Left lung (tissue), 10 donors: Measurements from ENCODE around the gene TTYH2. TPM values are rescaled to one million over a fixed set of nuclear protein-coding genes. Genes with fewer than 3 reads are reported as not detected.

ENCODE experiments used
- ATAC-seq: fragments of 200-7000 bp; cut with Tn5 transposase; one replicate; pipeline ENCODE4 v1.9.1; 2020; ENCODE audit warnings: moderate library complexity
- DNase-seq, 4 donors: peaks; one replicate each; pipeline ENCODE4 v3.0.0-alpha.2; 2013 to 2020
- H3K27ac ChIP-seq, 2 donors: fragments of 200-600 bp; sonication (generic) in 1 of 2; one replicate each; pipeline versions ENCODE4 v1.5.0 to v1.8.0; 2020 to 2021
- H3K27me3 ChIP-seq, 2 donors: fragments of 200-600 bp; sonication (generic) in 1 of 2; one replicate each; pipeline versions ENCODE4 v1.5.0 to v1.8.0; 2020 to 2021
- H3K36me3 ChIP-seq, 2 donors: fragments of 200-600 bp; sonication (generic) in 1 of 2; one replicate each; pipeline versions ENCODE4 v1.5.0 to v1.8.0; 2020 to 2021
- H3K4me1 ChIP-seq, 2 donors: fragments of 200-600 bp; one replicate each; pipeline ENCODE4 v1.8.0; 2021
- H3K4me3 ChIP-seq, 2 donors: fragments of 200-600 bp; sonication (generic) in 1 of 2; one replicate each; pipeline versions ENCODE4 v1.5.0 to v1.8.0; 2020 to 2021; ENCODE audit warnings: mild to moderate bottlenecking in 1 of 2
- H3K9me3 ChIP-seq, 2 donors: fragments of 200-600 bp; sonication (generic) in 1 of 2; one replicate each; pipeline versions ENCODE4 v1.5.0 to v1.8.0; 2020 to 2021
- CTCF ChIP-seq, 2 donors: fragments of 200-600 bp; sonication (generic) in 1 of 2; IDR thresholded peaks; one replicate each; pipeline versions ENCODE4 v1.5.0 to v1.8.0; 2021; ENCODE audit warnings: antibody characterized with exemption in 2 of 2
- intact Hi-C, 2 donors: fragments of 100-400 bp; cut with DNase I; formaldehyde crosslinking; loops; one replicate each; pipeline versions ENCODE4 v1.11.2 to v1.14.2; 2022
- polyA plus RNA-seq, 6 donors: library from polyadenylated mRNA; unstranded; fragments of 120-200 nt; gene quantifications; one replicate each; pipeline ENCODE4 v1.2.1, GENCODE V29; 2013; ENCODE audit not compliant: insufficient read length in 6 of 6
- total RNA-seq, 2 donors: library from RNA; stranded (reverse); fragmentation: NEBNext Ultra II Directional; extraction: Animal tissue kit (Norgen Biotek cat#: 25700); gene quantifications; one replicate each; pipeline ENCODE4 v1.2.1, GENCODE V29; 2021
- donor health status: DM: no; HTN: yes; CAD: no.
- donor health status: DM: no; HTN: no; CAD: no.

The TTYH2 gene
- total and polyA plus RNA-seq, 8 donors = 6.9 to 22.1 (median 16.5) TPM

- DNase-seq (peak in 1 of 4 donors; percentile 33), ATAC-seq (no peak)
- no peak for TF ChIP-seq CTCF (IDR thresholded peaks at IDR 0.05)
- H3K9me3 ChIP-seq = no peaks in the 10 kb centered on the region
- H3K4me3 ChIP-seq = no peak overlapping the region
- no peaks in the 10 kb centered on the region for H3K36me3 ChIP-seq
- peaks cover 11 to 22% of the 10 kb centered on the region in 2 donors for H3K4me1 ChIP-seq
- H3K27ac ChIP-seq = no peak overlapping the region
- peaks cover 0 to 17% of the 10 kb centered on the region in 2 donors for H3K27me3 ChIP-seq
- intact Hi-C loops = no loop called here
These were observed 3.8 kb downstream of the TTYH2 start for GRCh38 chr17:74217037-74217730.

GRCh38 chr17:74217888-74218287, 4.5 kb downstream of the TTYH2 start:
- peaks cover 6 to 15% of the 10 kb centered on the region in 2 donors for H3K4me1 ChIP-seq
- H3K27ac ChIP-seq = no peak overlapping the region
- peaks cover 0 to 10% of the 10 kb centered on the region in 2 donors for H3K27me3 ChIP-seq
- peak in 1 of 4 donors; percentile 23 for DNase-seq
- H3K4me3 ChIP-seq = no peak overlapping the region
- no peak for TF ChIP-seq CTCF (IDR thresholded peaks at IDR 0.05)
- intact Hi-C loops = no loop called here
- H3K36me3 ChIP-seq = no peaks in the 10 kb centered on the region
- no peaks in the 10 kb centered on the region for H3K9me3 ChIP-seq
- no peak for ATAC-seq

- intact Hi-C loops = no loop called here
- Histone ChIP-seq H3K4me3 (no peak overlapping the region), H3K27me3 (peaks cover 0 to 9% of the 10 kb centered on the region in 2 donors), H3K27ac (no peak overlapping the region), H3K9me3 (no peaks in the 10 kb centered on the region), H3K36me3 (no peaks in the 10 kb centered on the region), H3K4me1 (peaks cover 6 to 14% of the 10 kb centered on the region in 2 donors)
- ATAC-seq = no peak
- DNase-seq = peak in 1 of 4 donors; percentile 61
- no peak for TF ChIP-seq CTCF (IDR thresholded peaks at IDR 0.05)
These were observed 5.1 kb downstream of the TTYH2 start for GRCh38 chr17:74218436-74218835.

GRCh38 chr17:74219576-74220133, 6.3 kb downstream of the TTYH2 start:
- intact Hi-C loops = no loop called here

More at GRCh38 chr17:74219576-74220133, 6.3 kb downstream of the TTYH2 start:
- DNase-seq (no peak), ATAC-seq (no peak)
- no peaks in the 10 kb centered on the region for H3K36me3 ChIP-seq
- H3K27me3 ChIP-seq = peaks cover 0 to 1% of the 10 kb centered on the region in 2 donors
- TF ChIP-seq CTCF (IDR thresholded peaks at IDR 0.05) = no peak
- no peak overlapping the region for H3K27ac ChIP-seq
- H3K4me3 ChIP-seq = no peak overlapping the region
- H3K9me3 ChIP-seq = no peaks in the 10 kb centered on the region
- peaks cover 0 to 1% of the 10 kb centered on the region in 2 donors for H3K4me1 ChIP-seq
